CD14-positive monocyte (primary cell): ENCODE results near the gene KIF2A. TPM values are rescaled to one million over a fixed set of nuclear protein-coding genes. Genes with fewer than 3 reads are reported as not detected.

Source experiments
- DNase-seq, 3 donors: peaks; one replicate each; pipeline ENCODE4 v3.0.0-alpha.2; 2011 to 2022
- H2AFZ ChIP-seq: 2 replicates; pipeline ENCODE4 v1.6.0; 2012; ENCODE audit warnings: mild to moderate bottlenecking, low read depth, low read length, inconsistent platforms; ENCODE audit not compliant: insufficient read depth, poor library complexity, severe bottlenecking
- H3K27ac ChIP-seq, 2 donors: 1 replicate in 1 of 2; 2 replicates in 1 of 2; pipeline ENCODE4 v1.5.1; 2012 to 2013; ENCODE audit warnings: low read length in 2 of 2, control low read depth in 1 of 2, inconsistent platforms in 1 of 2, low read depth in 1 of 2, mild to moderate bottlenecking in 1 of 2
- H3K27me3 ChIP-seq, 2 donors: one replicate each; pipeline versions ENCODE4 v1.6.0 to v1.6.1; 2011 to 2013; ENCODE audit warnings: low read length in 2 of 2; ENCODE audit not compliant: control insufficient read depth in 2 of 2, insufficient read depth in 2 of 2
- H3K36me3 ChIP-seq, 2 donors: replicated peaks in 1 of 2; 1 replicate in 1 of 2; 2 replicates in 1 of 2; pipeline versions ENCODE4 v1.5.1 to v1.6.1; 2012 to 2013; ENCODE audit warnings: low read length in 2 of 2, control low read depth in 1 of 2, inconsistent platforms in 1 of 2, mild to moderate bottlenecking in 1 of 2; ENCODE audit not compliant: insufficient read depth in 2 of 2, control insufficient read depth in 1 of 2
- H3K4me1 ChIP-seq, 2 donors: 1 replicate in 1 of 2; 2 replicates in 1 of 2; pipeline versions ENCODE4 v1.5.1 to v1.6.1; 2012 to 2013; ENCODE audit warnings: low read length in 2 of 2, control low read depth in 1 of 2, inconsistent platforms in 1 of 2, mild to moderate bottlenecking in 1 of 2, moderate library complexity in 1 of 2; ENCODE audit not compliant: insufficient read depth in 2 of 2, control insufficient read depth in 1 of 2
- H3K4me2 ChIP-seq: replicated peaks from 2 replicates; pipeline ENCODE3; 2012; ENCODE audit warnings: low read length, moderate library complexity, mild to moderate bottlenecking; ENCODE audit not compliant: poor library complexity, severe bottlenecking; ENCODE audit errors: extremely low read depth
- H3K4me3 ChIP-seq, 3 experiments: fragments of 200-600 bp in 1 of 3; sonication (generic) in 1 of 3; replicated peaks in 1 of 3; 1 replicate in 2 of 3; 2 replicates in 1 of 3; pipeline ENCODE4 v1.5.1; 2011 to 2013; ENCODE audit warnings: low read length in 3 of 3, mild to moderate bottlenecking in 3 of 3, control low read depth in 2 of 3, low read depth in 2 of 3, inconsistent platforms in 1 of 3, moderate library complexity in 1 of 3
- H3K79me2 ChIP-seq: 2 replicates; pipeline ENCODE4 v1.6.0; 2012; ENCODE audit warnings: mild to moderate bottlenecking, control low read depth, inconsistent platforms, low read length, moderate library complexity; ENCODE audit not compliant: insufficient read depth
- H3K9ac ChIP-seq: 2 replicates; pipeline ENCODE4 v1.6.0; 2017; ENCODE audit warnings: low read length, mild to moderate bottlenecking; ENCODE audit not compliant: insufficient read depth, poor library complexity, severe bottlenecking
- H3K9me3 ChIP-seq, 2 donors: replicated peaks in 1 of 2; 1 replicate in 1 of 2; 2 replicates in 1 of 2; pipeline versions ENCODE4 v1.5.1 to v1.6.1; 2012 to 2013; ENCODE audit warnings: low read length in 2 of 2, control low read depth in 1 of 2; ENCODE audit not compliant: control insufficient read depth in 1 of 2, insufficient read depth in 1 of 2
- H4K20me1 ChIP-seq: 2 replicates; pipeline ENCODE4 v1.6.0; 2012; ENCODE audit warnings: mild to moderate bottlenecking, low read length, control low read depth, moderate library complexity; ENCODE audit not compliant: insufficient read depth
- H3K27ac Mint-ChIP-seq, 7 donors: one replicate each; pipeline ENCODE4 v1.8.0; 2020; ENCODE audit warnings: mild to moderate bottlenecking in 7 of 7, mixed read lengths in 7 of 7, moderate library complexity in 6 of 7, inconsistent platforms in 2 of 7
- H3K27me3 Mint-ChIP-seq, 3 donors: one replicate each; pipeline ENCODE4 v1.8.0; 2021 to 2022; ENCODE audit warnings: low read depth in 3 of 3, mild to moderate bottlenecking in 3 of 3, mixed read lengths in 3 of 3, moderate library complexity in 3 of 3, inconsistent platforms in 1 of 3
- H3K36me3 Mint-ChIP-seq, 2 donors: one replicate each; pipeline ENCODE4 v1.8.0; 2020; ENCODE audit warnings: mixed read lengths in 2 of 2, inconsistent platforms in 1 of 2, mild to moderate bottlenecking in 1 of 2
- H3K4me1 Mint-ChIP-seq: one replicate; pipeline ENCODE4 v1.8.0; 2020; ENCODE audit warnings: mild to moderate bottlenecking, mixed read lengths
- H3K4me3 Mint-ChIP-seq, 2 donors: one replicate each; pipeline ENCODE4 v1.8.0; 2020; ENCODE audit warnings: mild to moderate bottlenecking in 2 of 2, mixed read lengths in 2 of 2, moderate library complexity in 1 of 2
- H3K9me3 Mint-ChIP-seq, 7 donors: one replicate each; pipeline ENCODE4 v1.8.0; 2020 to 2022; ENCODE audit warnings: mixed read lengths in 7 of 7, mild to moderate bottlenecking in 6 of 7, moderate library complexity in 6 of 7, inconsistent platforms in 2 of 7
- WGBS: methylation state at CpG from one replicate; pipeline ENCODE4 v1.1.5; 2013; ENCODE audit warnings: missing lambda C conversion rate; ENCODE audit not compliant: insufficient coverage; 5-methylcytosine and 5-hydroxymethylcytosine counted together
- intact Hi-C, 2 donors: fragments of 100-400 bp; cut with micrococcal nuclease; formaldehyde crosslinking; loops; one replicate each; pipeline versions ENCODE4 v1.15.0 to v1.15.1; 2023
- polyA plus RNA-seq, 3 donors: library from polyadenylated mRNA; depleted of rRNA in 1 of 3; unstranded in 2 of 3; stranded (reverse) in 1 of 3; fragments of 300-500 nt in 2 of 3; fragments of >200 nt in 1 of 3; fragmentation: Illumina TruSeq in 2 of 3; gene quantifications; 1 replicate in 2 of 3; 2 replicates in 1 of 3; pipeline ENCODE4 v1.2.3, GENCODE V29; 2012 to 2021
- TF ChIP-seq, protein P1 (sequence below): fragments of 200-600 bp; IDR thresholded peaks from one replicate; pipeline ENCODE4 v1.8.0; 2022; ENCODE audit warnings: antibody characterized with exemption, mild to moderate bottlenecking

The KIF2A gene
- polyA plus RNA-seq, 3 donors: 9.7 to 24.6 (median 21.7) TPM

DNA sequence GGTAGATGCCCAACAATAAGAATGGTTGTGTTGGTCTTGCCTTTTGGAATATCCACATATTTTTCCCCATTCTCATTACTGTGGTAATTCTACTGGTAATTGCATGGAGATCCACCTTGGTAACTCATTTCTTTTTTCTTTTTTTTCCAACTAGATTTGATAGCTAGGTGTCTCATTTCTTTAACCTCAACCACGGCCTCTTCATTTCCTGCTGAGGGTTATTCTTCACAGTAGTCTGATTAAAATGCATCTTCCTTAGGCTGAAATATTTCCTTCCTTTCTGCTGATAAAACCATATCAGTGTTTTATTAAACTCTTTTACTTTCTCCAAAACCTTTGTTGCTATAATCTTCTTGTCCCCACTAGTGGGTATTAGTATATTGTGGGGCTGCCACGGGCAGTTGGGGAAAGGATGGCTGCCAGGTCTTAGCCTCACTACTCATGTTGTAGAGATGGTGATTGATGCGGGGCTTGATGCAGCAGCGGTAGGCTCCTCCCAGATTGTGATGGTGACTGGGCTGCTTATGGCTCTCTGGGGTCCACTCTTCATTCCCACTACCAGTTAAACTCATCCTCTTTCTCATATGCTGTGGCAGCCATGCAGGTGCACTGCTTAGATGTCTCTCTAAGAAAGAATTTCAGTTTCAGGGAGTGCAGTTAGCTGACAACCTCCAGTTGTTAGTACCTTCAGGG lies 35.9 kb downstream of the KIF2A start:
- peaks cover 0 to 9% of the 10 kb centered on the region in 2 donors for H3K36me3 ChIP-seq
- DNase-seq: no peak
- no peaks in the 10 kb centered on the region for H3K9me3 ChIP-seq
- no peak overlapping the region for H3K4me3 ChIP-seq
- no peak overlapping the region for H3K4me3 Mint-ChIP-seq
- peaks cover 11% of the 10 kb centered on the region for H4K20me1 ChIP-seq
- no CpG with 5 or more reads among the region's 4 CpGs for WGBS
- TF ChIP-seq, protein P1, sequence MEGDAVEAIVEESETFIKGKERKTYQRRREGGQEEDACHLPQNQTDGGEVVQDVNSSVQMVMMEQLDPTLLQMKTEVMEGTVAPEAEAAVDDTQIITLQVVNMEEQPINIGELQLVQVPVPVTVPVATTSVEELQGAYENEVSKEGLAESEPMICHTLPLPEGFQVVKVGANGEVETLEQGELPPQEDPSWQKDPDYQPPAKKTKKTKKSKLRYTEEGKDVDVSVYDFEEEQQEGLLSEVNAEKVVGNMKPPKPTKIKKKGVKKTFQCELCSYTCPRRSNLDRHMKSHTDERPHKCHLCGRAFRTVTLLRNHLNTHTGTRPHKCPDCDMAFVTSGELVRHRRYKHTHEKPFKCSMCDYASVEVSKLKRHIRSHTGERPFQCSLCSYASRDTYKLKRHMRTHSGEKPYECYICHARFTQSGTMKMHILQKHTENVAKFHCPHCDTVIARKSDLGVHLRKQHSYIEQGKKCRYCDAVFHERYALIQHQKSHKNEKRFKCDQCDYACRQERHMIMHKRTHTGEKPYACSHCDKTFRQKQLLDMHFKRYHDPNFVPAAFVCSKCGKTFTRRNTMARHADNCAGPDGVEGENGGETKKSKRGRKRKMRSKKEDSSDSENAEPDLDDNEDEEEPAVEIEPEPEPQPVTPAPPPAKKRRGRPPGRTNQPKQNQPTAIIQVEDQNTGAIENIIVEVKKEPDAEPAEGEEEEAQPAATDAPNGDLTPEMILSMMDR: no peak
- H3K9ac ChIP-seq: no peak overlapping the region
- H2AFZ ChIP-seq: no peak overlapping the region
- peaks cover 0 to 2% (median 0%) of the 10 kb centered on the region in 7 donors for H3K9me3 Mint-ChIP-seq
- peaks cover 1 to 7% of the 10 kb centered on the region in 2 donors for H3K36me3 Mint-ChIP-seq
- H3K4me1 Mint-ChIP-seq: peaks cover 7% of the 10 kb centered on the region
- H3K27me3 Mint-ChIP-seq: no peaks in the 10 kb centered on the region
- H3K27ac ChIP-seq: peak overlapping the region in 1 of 2 donors; percentile 18
- peak overlapping the region in 4 of 7 donors; percentile 46 to 66 (median 54) for H3K27ac Mint-ChIP-seq
- no peaks in the 10 kb centered on the region for H3K27me3 ChIP-seq
- H3K4me2 ChIP-seq: no peak overlapping the region
- intact Hi-C loops: no loop called here
- no peaks in the 10 kb centered on the region for H3K4me1 ChIP-seq
- peaks cover 82% of the 10 kb centered on the region for H3K79me2 ChIP-seq

GRCh38 chr5:62342476-62342837 lies 36.5 kb downstream of the KIF2A start:
- Histone ChIP-seq H3K9me3 (no peaks in the 10 kb centered on the region), H3K9ac (no peak overlapping the region), H3K4me1 (no peaks in the 10 kb centered on the region), H2AFZ (no peak overlapping the region), H3K27ac (peak overlapping the region in 1 of 2 donors; percentile 18), H3K36me3 (peaks cover 0 to 14% of the 10 kb centered on the region in 2 donors), H3K27me3 (no peaks in the 10 kb centered on the region), H3K4me3 (no peak overlapping the region), H3K4me2 (no peak overlapping the region), H3K79me2 (peaks cover 80% of the 10 kb centered on the region), H4K20me1 (peaks cover 11% of the 10 kb centered on the region)
- Mint-ChIP-seq H3K36me3 (peaks cover 2 to 7% of the 10 kb centered on the region in 2 donors), H3K4me3 (no peak overlapping the region), H3K27ac (peak overlapping the region in 3 of 7 donors; percentile 30 to 66 (median 46)), H3K27me3 (no peaks in the 10 kb centered on the region), H3K9me3 (peaks cover 0 to 2% (median 0%) of the 10 kb centered on the region in 7 donors), H3K4me1 (peaks cover 7% of the 10 kb centered on the region)
- intact Hi-C loops: no loop called here
- TF ChIP-seq, protein P1: no peak
- no peak for DNase-seq
- no CpG with 5 or more reads among the region's 2 CpGs for WGBS
